GM11168 (cell line): ENCODE measurements around the gene DNAJC15.

Experiments used
- in situ Hi-C: fragments of 300-500 bp; cut with MboI; formaldehyde crosslinking; loops from one replicate; pipeline ENCODE4 v1.12.0; 2022; ENCODE audit warnings: low sequenced_read_pairs; ENCODE audit not compliant: unreplicated experiment

DNAJC15 gene

GRCh38 chr13:43078399-43078798 is 55.0 kb downstream of the DNAJC15 start:
- in situ Hi-C loops = no loop called here

- in situ Hi-C loops = no loop called here
These were observed 56.1 kb downstream of the DNAJC15 start for GRCh38 chr13:43079392-43079931.

GRCh38 chr13:43080199-43080598 is 56.8 kb downstream of the DNAJC15 start:
- in situ Hi-C loops = no loop called here

GRCh38 chr13:43081866-43082265 is 58.5 kb downstream of the DNAJC15 start:
- in situ Hi-C loops = no loop called here

- in situ Hi-C loops = no loop called here
These were observed 60.4 kb downstream of the DNAJC15 start for GRCh38 chr13:43083750-43084149.

- in situ Hi-C loops = no loop called here
These were observed 62.2 kb downstream of the DNAJC15 start for GRCh38 chr13:43085545-43085944.

GRCh38 chr13:43086181-43086580 is 62.8 kb downstream of the DNAJC15 start:
- in situ Hi-C loops = no loop called here

- in situ Hi-C loops = no loop called here
These were observed 64.7 kb downstream of the DNAJC15 start for GRCh38 chr13:43088093-43088511.

- in situ Hi-C loops = no loop called here
These were observed 66.6 kb downstream of the DNAJC15 start for GRCh38 chr13:43089912-43090498.

GRCh38 chr13:43094901-43095300 is 71.5 kb downstream of the DNAJC15 start:
- in situ Hi-C loops = no loop called here

- in situ Hi-C loops = no loop called here
These were observed 72.7 kb downstream of the DNAJC15 start for GRCh38 chr13:43095771-43096719.

- in situ Hi-C loops = no loop called here
These were observed 77.3 kb downstream of the DNAJC15 start for GRCh38 chr13:43100667-43101066.

GRCh38 chr13:43102304-43102703 is 78.9 kb downstream of the DNAJC15 start:
- in situ Hi-C loops = no loop called here

- in situ Hi-C loops = no loop called here
These were observed 84.4 kb downstream of the DNAJC15 start for GRCh38 chr13:43107780-43108179.

GRCh38 chr13:43110036-43110435 is 86.7 kb downstream of the DNAJC15 start:
- in situ Hi-C loops = no loop called here

GRCh38 chr13:43110658-43111057 is 87.3 kb downstream of the DNAJC15 start:
- in situ Hi-C loops = no loop called here

GRCh38 chr13:43111559-43112400 is 88.4 kb downstream of the DNAJC15 start:
- in situ Hi-C loops = no loop called here

- in situ Hi-C loops = no loop called here
These were observed 90.2 kb downstream of the DNAJC15 start for GRCh38 chr13:43113603-43114002.

- in situ Hi-C loops = no loop called here
These were observed 91.1 kb downstream of the DNAJC15 start for GRCh38 chr13:43114504-43114903.

GRCh38 chr13:43115141-43115540 is 91.8 kb downstream of the DNAJC15 start:
- in situ Hi-C loops = no loop called here
